Mesenchymal stem cell (in vitro differentiated cells and primary cell): ENCODE results near the gene SCARB1.

ENCODE experiments used
- DNase-seq: peaks from one replicate; pipeline ENCODE4 v3.0.0-alpha.2; 2013
- H2AFZ ChIP-seq: one replicate; pipeline ENCODE4 v1.6.1; 2013; ENCODE audit warnings: low read depth, mild to moderate bottlenecking, control low read depth, inconsistent platforms, low read length, moderate library complexity
- H2AK5ac ChIP-seq: 2 replicates; pipeline ENCODE4 v1.6.1; 2013; ENCODE audit warnings: low read length, moderate library complexity, mild to moderate bottlenecking, inconsistent platforms; ENCODE audit not compliant: severe bottlenecking
- H2BK120ac ChIP-seq: one replicate; pipeline ENCODE4 v1.6.1; 2013; ENCODE audit warnings: low read depth, mild to moderate bottlenecking, inconsistent platforms, low read length, moderate library complexity
- H2BK12ac ChIP-seq, 2 experiments: one replicate each; pipeline ENCODE4 v1.6.1; 2013; ENCODE audit warnings: inconsistent platforms in 2 of 2, low read length in 2 of 2, mild to moderate bottlenecking in 2 of 2, moderate library complexity in 2 of 2, control low read depth in 1 of 2
- H2BK15ac ChIP-seq: one replicate; pipeline ENCODE4 v1.6.1; 2013; ENCODE audit warnings: mild to moderate bottlenecking, low read depth, inconsistent platforms; ENCODE audit not compliant: poor library complexity, severe bottlenecking
- H2BK5ac ChIP-seq: 2 replicates; pipeline ENCODE4 v1.6.1; 2013; ENCODE audit warnings: low read depth, mild to moderate bottlenecking, low read length, control low read depth, inconsistent platforms; ENCODE audit not compliant: poor library complexity, severe bottlenecking
- H3K14ac ChIP-seq, 2 experiments: one replicate each; pipeline ENCODE4 v1.6.1; 2013; ENCODE audit warnings: inconsistent platforms in 2 of 2, low read length in 2 of 2, control low read depth in 1 of 2, mild to moderate bottlenecking in 1 of 2, moderate library complexity in 1 of 2
- H3K18ac ChIP-seq, 2 experiments: one replicate each; pipeline ENCODE4 v1.6.1; 2013; ENCODE audit warnings: inconsistent platforms in 2 of 2, low read length in 2 of 2, control low read depth in 1 of 2, low read depth in 1 of 2, mild to moderate bottlenecking in 1 of 2
- H3K23ac ChIP-seq, 2 experiments: one replicate each; pipeline ENCODE4 v1.6.1; 2013; ENCODE audit warnings: inconsistent platforms in 2 of 2, low read length in 2 of 2, mild to moderate bottlenecking in 2 of 2, moderate library complexity in 2 of 2, control low read depth in 1 of 2
- H3K27ac ChIP-seq: 2 replicates; pipeline ENCODE4 v1.5.1; 2013; ENCODE audit warnings: mild to moderate bottlenecking, moderate library complexity, low read length, control low read depth, inconsistent platforms; ENCODE audit not compliant: poor library complexity, severe bottlenecking
- H3K27me3 ChIP-seq, 2 experiments: 2 replicates each; pipeline versions ENCODE4 v1.6.1 to v1.7.0; 2013; ENCODE audit warnings: low read length in 2 of 2, mild to moderate bottlenecking in 2 of 2, moderate library complexity in 2 of 2, control low read depth in 1 of 2, inconsistent platforms in 1 of 2; ENCODE audit not compliant: control insufficient read depth in 1 of 2, insufficient read depth in 1 of 2
- H3K36me3 ChIP-seq, 2 experiments: 2 replicates each; pipeline versions ENCODE4 v1.6.1 to v1.7.0; 2013; ENCODE audit warnings: low read length in 2 of 2, control low read depth in 1 of 2, inconsistent platforms in 1 of 2, low read depth in 1 of 2, mild to moderate bottlenecking in 1 of 2; ENCODE audit not compliant: insufficient read depth in 2 of 2, control insufficient read depth in 1 of 2
- H3K4ac ChIP-seq, 2 experiments: one replicate each; pipeline ENCODE4 v1.6.1; 2013; ENCODE audit warnings: inconsistent platforms in 2 of 2, low read length in 2 of 2, mild to moderate bottlenecking in 2 of 2, moderate library complexity in 2 of 2, control low read depth in 1 of 2, low read depth in 1 of 2
- H3K4me1 ChIP-seq: 2 replicates; pipeline ENCODE4 v1.6.1; 2013; ENCODE audit warnings: low read depth, low read length, control low read depth; ENCODE audit not compliant: control insufficient read depth, insufficient read depth
- H3K4me2 ChIP-seq: 2 replicates; pipeline ENCODE4 v1.6.1; 2013; ENCODE audit warnings: low read length, mild to moderate bottlenecking, inconsistent platforms; ENCODE audit not compliant: poor library complexity, severe bottlenecking
- H3K4me3 ChIP-seq, 2 experiments: 2 replicates each; pipeline versions ENCODE4 v1.5.1 to v1.7.0; 2013; ENCODE audit warnings: low read length in 2 of 2, mild to moderate bottlenecking in 2 of 2, control low read depth in 1 of 2, low read depth in 1 of 2; ENCODE audit not compliant: insufficient read depth in 1 of 2
- H3K79me1 ChIP-seq: replicated peaks from 2 replicates; pipeline ENCODE4 v1.6.1; 2013; ENCODE audit warnings: mild to moderate bottlenecking, control low read depth, low read length, inconsistent platforms; ENCODE audit not compliant: poor library complexity, severe bottlenecking
- H3K9ac ChIP-seq: 2 replicates; pipeline ENCODE4 v1.7.0; 2013; ENCODE audit warnings: mild to moderate bottlenecking, low read length, moderate library complexity
- H3K9me3 ChIP-seq: 2 replicates; pipeline ENCODE4 v1.7.0; 2013; ENCODE audit warnings: mild to moderate bottlenecking, low read length; ENCODE audit not compliant: control insufficient read depth
- H4K8ac ChIP-seq: one replicate; pipeline ENCODE4 v1.6.1; 2013; ENCODE audit warnings: inconsistent platforms, mild to moderate bottlenecking, low read length, moderate library complexity
- H4K91ac ChIP-seq: one replicate; pipeline ENCODE4 v1.6.1; 2013; ENCODE audit warnings: mild to moderate bottlenecking, low read length, inconsistent platforms
- WGBS: methylation state at CpG from one replicate; pipeline ENCODE4 v1.1.7; 2013; ENCODE audit warnings: mixed read lengths; 5-methylcytosine and 5-hydroxymethylcytosine counted together

The SCARB1 gene

DNA sequence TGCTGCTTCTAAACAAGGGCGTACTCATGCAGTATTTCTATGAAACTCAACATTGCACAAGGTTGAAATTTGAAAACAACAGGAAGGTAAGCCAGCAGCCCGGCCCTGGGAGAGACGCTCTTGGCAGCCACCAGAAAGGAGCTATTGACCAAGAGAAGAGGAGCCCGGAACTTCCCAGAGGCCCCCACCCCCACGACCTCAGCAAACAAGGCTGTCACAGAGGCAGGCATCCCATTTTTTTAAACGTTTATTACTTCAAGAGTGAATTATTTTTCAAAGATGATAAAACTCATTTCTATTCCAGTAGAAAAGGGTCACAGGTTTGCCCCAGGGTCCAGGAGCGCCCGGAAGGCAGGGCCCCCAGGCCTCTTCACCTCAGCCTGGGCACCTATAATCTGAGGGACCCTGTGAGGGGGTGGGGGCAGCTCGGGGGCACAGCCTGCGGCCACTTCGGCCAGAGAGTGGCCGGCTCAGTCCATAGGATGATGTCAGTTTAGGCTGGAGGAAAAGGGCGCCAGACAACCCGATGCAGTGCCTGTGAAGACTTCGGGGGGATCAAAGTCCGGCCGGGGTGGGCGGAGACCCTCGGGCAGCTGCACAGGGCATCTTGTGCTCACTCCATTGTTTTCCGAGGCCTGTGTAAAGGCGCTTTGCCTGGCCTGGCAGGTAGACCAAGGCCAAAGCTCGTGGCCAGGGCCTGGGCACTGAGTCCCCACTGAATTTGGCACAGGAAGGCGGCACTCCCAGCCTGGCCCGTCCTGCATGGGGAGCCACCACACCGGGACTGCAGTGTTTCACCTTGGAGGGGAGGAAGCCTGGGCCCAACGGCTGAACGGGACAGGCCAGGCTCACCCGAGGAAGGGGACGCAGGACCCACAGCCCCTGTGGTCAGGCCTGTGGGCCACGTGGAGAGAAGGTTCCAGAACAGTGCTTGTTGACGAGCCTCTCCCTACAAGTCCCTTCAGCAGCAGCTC lies 86.0 kb downstream of the SCARB1 start:
- H3K9me3 ChIP-seq = no peaks in the 10 kb centered on the region

GRCh38 chr12:124776125-124776513 lies 87.5 kb downstream of the SCARB1 start:
- no peak overlapping the region for H2AFZ ChIP-seq
- H2BK120ac ChIP-seq = no peak overlapping the region
- peak overlapping the region; percentile 65 for H4K8ac ChIP-seq
- no peak overlapping the region for H4K91ac ChIP-seq
- H3K4me2 ChIP-seq = peak overlapping the region; percentile 31
- H3K4me1 ChIP-seq = peaks cover 19% of the 10 kb centered on the region
- peaks cover 0 to 15% of the 10 kb centered on the region in 2 experiments for H3K27me3 ChIP-seq
- no peak overlapping the region for H3K27ac ChIP-seq
- H2BK5ac ChIP-seq = no peak overlapping the region
- peak; percentile 62 for DNase-seq
- no peak overlapping the region for H2BK15ac ChIP-seq
- no peak overlapping the region for H3K23ac ChIP-seq
- WGBS = 40% methylated on average over 4 of the region's 5 CpGs
- no peak overlapping the region for H3K9ac ChIP-seq
- H3K79me1 ChIP-seq = peaks cover 3% of the 10 kb centered on the region
- H3K4ac ChIP-seq = no peak overlapping the region
- H3K14ac ChIP-seq = no peak overlapping the region
- H3K4me3 ChIP-seq = no peak overlapping the region
- H3K9me3 ChIP-seq = no peaks in the 10 kb centered on the region
- H2BK12ac ChIP-seq = no peak overlapping the region
- H3K18ac ChIP-seq = peak overlapping the region in 1 of 2 experiments; percentile 59
- peak overlapping the region; percentile 53 for H2AK5ac ChIP-seq
- H3K36me3 ChIP-seq = peaks cover 0 to 8% of the 10 kb centered on the region in 2 experiments

More for the DNA sequence above, 86.0 kb downstream of the SCARB1 start:
- Histone ChIP-seq H3K18ac (no peak overlapping the region), H3K9ac (peak overlapping the region; percentile 11), H3K27ac (no peak overlapping the region), H3K4me3 (no peak overlapping the region), H2BK120ac (peak overlapping the region; percentile 44), H2BK12ac (peak overlapping the region in 1 of 2 experiments; percentile 10), H4K8ac (no peak overlapping the region), H2AFZ (no peak overlapping the region), H2AK5ac (no peak overlapping the region), H3K23ac (no peak overlapping the region), H4K91ac (no peak overlapping the region), H3K79me1 (no peaks in the 10 kb centered on the region), H3K36me3 (peaks cover 0 to 8% of the 10 kb centered on the region in 2 experiments), H3K14ac (no peak overlapping the region), H2BK15ac (peak overlapping the region; percentile 58), H3K4me1 (peaks cover 11% of the 10 kb centered on the region), H2BK5ac (no peak overlapping the region), H3K4me2 (no peak overlapping the region), H3K4ac (no peak overlapping the region), H3K27me3 (peaks cover 0 to under 1% of the 10 kb centered on the region in 2 experiments)
- WGBS = 94% methylated on average over 29 of the region's 31 CpGs
- DNase-seq = no peak

DNA sequence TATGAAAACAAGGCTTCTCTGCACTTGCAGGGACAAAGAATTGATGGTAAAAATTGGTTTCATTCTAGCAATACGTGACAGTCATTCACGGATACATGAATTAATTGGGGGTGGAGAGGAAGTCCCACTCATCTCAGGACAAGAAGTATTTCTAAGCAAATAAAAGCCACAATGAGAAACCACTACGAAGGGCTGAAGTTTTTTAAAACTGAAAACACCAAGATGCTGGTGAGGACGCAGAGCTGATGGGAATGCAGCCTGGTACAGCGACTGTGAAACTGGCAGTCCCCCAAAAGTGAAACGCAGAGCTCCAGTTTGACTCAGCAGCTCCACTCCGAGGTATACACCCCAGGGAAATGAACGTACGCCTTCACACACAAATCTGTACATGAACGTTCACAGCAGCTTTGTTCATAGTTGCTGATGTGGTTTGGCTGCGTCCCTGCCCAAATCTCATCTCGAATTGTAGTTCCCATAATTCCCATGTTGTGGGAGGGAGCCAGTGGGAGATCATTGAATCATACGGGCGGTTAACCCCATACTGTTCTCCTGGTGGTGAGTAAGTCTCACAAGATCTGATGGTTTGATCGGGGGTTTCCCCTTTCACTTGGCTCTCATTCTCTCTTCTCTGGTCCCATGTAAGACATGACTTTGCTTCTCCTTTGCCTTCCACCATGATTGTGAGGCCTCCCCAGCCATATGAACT lies 89.0 kb downstream of the SCARB1 start:
- H2AFZ ChIP-seq = no peak overlapping the region
- no peak overlapping the region for H3K4me2 ChIP-seq
- H2BK12ac ChIP-seq = no peak overlapping the region
- peak overlapping the region; percentile 72 for H3K9ac ChIP-seq
- peak overlapping the region in 1 of 2 experiments; percentile 71 for H3K4me3 ChIP-seq
- H2BK120ac ChIP-seq = no peak overlapping the region
- peak; percentile 48 for DNase-seq
- peaks cover 0 to 8% of the 10 kb centered on the region in 2 experiments for H3K36me3 ChIP-seq
- no peak overlapping the region for H3K18ac ChIP-seq
- no peak overlapping the region for H2AK5ac ChIP-seq
- no peak overlapping the region for H2BK15ac ChIP-seq
- no peak overlapping the region for H2BK5ac ChIP-seq
- WGBS = 85% methylated on average over 15 of the region's 15 CpGs
- no peaks in the 10 kb centered on the region for H3K9me3 ChIP-seq
- peaks cover 19% of the 10 kb centered on the region for H3K4me1 ChIP-seq
- no peak overlapping the region for H3K23ac ChIP-seq
- H4K8ac ChIP-seq = no peak overlapping the region
- H3K79me1 ChIP-seq = peaks cover 3% of the 10 kb centered on the region
- H3K27me3 ChIP-seq = peaks cover 0 to 20% of the 10 kb centered on the region in 2 experiments
- no peak overlapping the region for H4K91ac ChIP-seq
- H3K14ac ChIP-seq = no peak overlapping the region
- peak overlapping the region; percentile 76 for H3K27ac ChIP-seq
- H3K4ac ChIP-seq = no peak overlapping the region

- H3K9me3 ChIP-seq = no peaks in the 10 kb centered on the region
- H2BK12ac ChIP-seq = no peak overlapping the region
- no peak overlapping the region for H3K27ac ChIP-seq
- H3K4me1 ChIP-seq = peaks cover 20% of the 10 kb centered on the region
- no peak overlapping the region for H3K23ac ChIP-seq
- H4K91ac ChIP-seq = no peak overlapping the region
- H3K14ac ChIP-seq = no peak overlapping the region
- H3K4me2 ChIP-seq = no peak overlapping the region
- H3K79me1 ChIP-seq = peaks cover 3% of the 10 kb centered on the region
- no peak overlapping the region for H3K4ac ChIP-seq
- H3K18ac ChIP-seq = no peak overlapping the region
- H3K36me3 ChIP-seq = peaks cover 0 to 8% of the 10 kb centered on the region in 2 experiments
- peaks cover 0 to 20% of the 10 kb centered on the region in 2 experiments for H3K27me3 ChIP-seq
- peak overlapping the region; percentile 72 for H3K9ac ChIP-seq
- WGBS = 84% methylated on average over 8 of the region's 12 CpGs
- DNase-seq = peak; percentile 36
- H2BK120ac ChIP-seq = no peak overlapping the region
- no peak overlapping the region for H4K8ac ChIP-seq
- H2BK15ac ChIP-seq = no peak overlapping the region
- H2AFZ ChIP-seq = no peak overlapping the region
- H2AK5ac ChIP-seq = peak overlapping the region; percentile 45
- no peak overlapping the region for H2BK5ac ChIP-seq
- H3K4me3 ChIP-seq = peak overlapping the region in 1 of 2 experiments; percentile 71
Observed at GRCh38 chr12:124774054-124774461, 89.6 kb downstream of the SCARB1 start.
